ENCODE measurements around the gene MAL. TPM values are rescaled to one million over a fixed set of nuclear protein-coding genes. Genes with fewer than 3 reads are reported as not detected.

MAL gene
- total and polyA plus RNA-seq, 2 of the 13 experiments (the other 11 are each of a cell fraction or from before 2014, with no cell fraction given), result not detected

- TF ChIP-seq ZNF709 (CRISPR knock-in tag; IDR thresholded peaks at IDR 0.05), result no peak
- TF ChIP-seq ZC3H4 (CRISPR knock-in tag; IDR thresholded peaks at IDR 0.05; ENCODE audit: borderline replicate concordance), result no peak
- TF ChIP-seq KDM5B (CRISPR knock-in tag; IDR thresholded peaks at IDR 0.05; ENCODE audit: borderline replicate concordance), result no peak; the same call in 1 of the 2 replicates
- TF ChIP-seq TP53 (CRISPR knock-in tag; conservative IDR thresholded peaks at IDR 0.05), result no peak
- no peak for TF ChIP-seq ZIK1 (CRISPR knock-in tag; IDR thresholded peaks at IDR 0.05; ENCODE audit: borderline replicate concordance, low read depth)
- no peak for TF ChIP-seq HNRNPUL1 (IDR thresholded peaks at IDR 0.05; ENCODE audit: low read depth, low read length)
- peak; percentile 45; the same call in 1 of the 2 replicates for TF ChIP-seq MAX (IDR thresholded peaks at IDR 0.05)
- TF ChIP-seq ZZZ3 (CRISPR knock-in tag; IDR thresholded peaks at IDR 0.05; ENCODE audit: borderline replicate concordance), result no peak
- TF ChIP-seq ZBTB42 (CRISPR knock-in tag; IDR thresholded peaks at IDR 0.05), result no peak
- no peak for TF ChIP-seq ARID5B (CRISPR knock-in tag; IDR thresholded peaks at IDR 0.05)
- TF ChIP-seq AHDC1 (CRISPR knock-in tag; IDR thresholded peaks at IDR 0.05; ENCODE audit: borderline replicate concordance), result no peak
- TF ChIP-seq RXRA (CRISPR knock-in tag; IDR thresholded peaks at IDR 0.05), result peak; percentile 23; the same call in 1 of the 2 replicates
- no peak for TF ChIP-seq ZNF569 (CRISPR knock-in tag; IDR thresholded peaks at IDR 0.05; ENCODE audit: borderline replicate concordance)
- TF ChIP-seq, protein P1, sequence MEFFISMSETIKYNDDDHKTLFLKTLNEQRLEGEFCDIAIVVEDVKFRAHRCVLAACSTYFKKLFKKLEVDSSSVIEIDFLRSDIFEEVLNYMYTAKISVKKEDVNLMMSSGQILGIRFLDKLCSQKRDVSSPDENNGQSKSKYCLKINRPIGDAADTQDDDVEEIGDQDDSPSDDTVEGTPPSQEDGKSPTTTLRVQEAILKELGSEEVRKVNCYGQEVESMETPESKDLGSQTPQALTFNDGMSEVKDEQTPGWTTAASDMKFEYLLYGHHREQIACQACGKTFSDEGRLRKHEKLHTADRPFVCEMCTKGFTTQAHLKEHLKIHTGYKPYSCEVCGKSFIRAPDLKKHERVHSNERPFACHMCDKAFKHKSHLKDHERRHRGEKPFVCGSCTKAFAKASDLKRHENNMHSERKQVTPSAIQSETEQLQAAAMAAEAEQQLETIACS (CRISPR knock-in tag; IDR thresholded peaks at IDR 0.05), result no peak
- TF ChIP-seq BRD4 (CRISPR knock-in tag; IDR thresholded peaks at IDR 0.05), result 0 out of 2 replicates have a peak, but pooled peaks have one; percentile 54
- no peak for TF ChIP-seq MBNL3 (CRISPR knock-in tag; conservative IDR thresholded peaks at IDR 0.05)
- no peak for TF ChIP-seq ZNF17 (CRISPR knock-in tag; IDR thresholded peaks at IDR 0.05)
- TF ChIP-seq HMG20A (CRISPR knock-in tag; IDR thresholded peaks at IDR 0.05; ENCODE audit: borderline replicate concordance), result no peak
Observed at GRCh38 chr2:95056461-95057459, 31.3 kb downstream of the MAL start (continued).

All from HepG2 (cell line).